MCF 10A (cell line): ENCODE results near the gene ABLIM2. TPM values are rescaled to one million over a fixed set of nuclear protein-coding genes. Genes with fewer than 3 reads are reported as not detected.
A peak's percentile ranks its signal among the peaks of the same experiment; 100 is the strongest.

ENCODE experiments used
- BruUV-seq: library from RNA; stranded (reverse); fragments of 400-500 nt; replicated peaks from 2 replicates; lab custom pipeline; 2021; lab: Mats Ljungman, UMichigan
- CTCF ChIA-PET: fragments of 300-600 bp; sonication (Branson Sonifier 250); formaldehyde crosslinking; extraction: SDS; loops from one replicate; lab custom pipeline; 2021; ENCODE audit warnings: antibody characterized with exemption, inconsistent platforms; lab: Yijun Ruan, JAX
- POLR2A ChIA-PET: fragments of 300-600, 350-650 bp; sonication (Branson Sonifier 250); formaldehyde crosslinking; extraction: SDS; loops from one replicate; lab custom pipeline; 2020; ENCODE audit warnings: antibody characterized with exemption, inconsistent platforms; lab: Yijun Ruan, JAX
- DNase-seq: peaks from one replicate; pipeline ENCODE4 v3.0.0-alpha.2; 2018; ENCODE audit not compliant: unreplicated experiment
- H3K27ac Mint-ChIP-seq: one replicate; pipeline ENCODE4 v1.8.0; 2022; ENCODE audit warnings: mild to moderate bottlenecking, low read depth, mixed read lengths; ENCODE audit not compliant: unreplicated experiment
- H3K27me3 Mint-ChIP-seq: one replicate; pipeline ENCODE4 v1.8.0; 2022; ENCODE audit warnings: mixed read lengths; ENCODE audit not compliant: insufficient read depth, unreplicated experiment
- H3K36me3 Mint-ChIP-seq: one replicate; pipeline ENCODE4 v1.8.0; 2022; ENCODE audit warnings: mild to moderate bottlenecking, moderate library complexity, mixed read lengths; ENCODE audit not compliant: insufficient read depth, unreplicated experiment
- H3K4me1 Mint-ChIP-seq: one replicate; pipeline ENCODE4 v1.8.0; 2022; ENCODE audit warnings: mixed read lengths; ENCODE audit not compliant: insufficient read depth, unreplicated experiment
- H3K4me3 Mint-ChIP-seq: one replicate; pipeline ENCODE4 v1.8.0; 2022; ENCODE audit warnings: mild to moderate bottlenecking, moderate library complexity, mixed read lengths; ENCODE audit not compliant: unreplicated experiment
- H3K9me3 Mint-ChIP-seq: one replicate; pipeline ENCODE4 v1.8.0; 2022; ENCODE audit warnings: mixed read lengths; ENCODE audit not compliant: unreplicated experiment
- CTCF ChIP-seq: fragments of 200-600 bp; IDR thresholded peaks from one replicate; pipeline ENCODE4 v1.8.0; 2022; ENCODE audit warnings: antibody characterized with exemption, mild to moderate bottlenecking; ENCODE audit not compliant: unreplicated experiment
- intact Hi-C: fragments of 100-400 bp; cut with micrococcal nuclease; formaldehyde crosslinking; loops from 2 replicates; pipeline ENCODE4 v1.14.1; 2022
- total RNA-seq: library from RNA; stranded (reverse); gene quantifications from 2 replicates; pipeline ENCODE4 v1.2.3, GENCODE V29; 2022

The ABLIM2 gene
- total RNA-seq, 1 experiment from 2014 or later, result 5.3 TPM

DNA sequence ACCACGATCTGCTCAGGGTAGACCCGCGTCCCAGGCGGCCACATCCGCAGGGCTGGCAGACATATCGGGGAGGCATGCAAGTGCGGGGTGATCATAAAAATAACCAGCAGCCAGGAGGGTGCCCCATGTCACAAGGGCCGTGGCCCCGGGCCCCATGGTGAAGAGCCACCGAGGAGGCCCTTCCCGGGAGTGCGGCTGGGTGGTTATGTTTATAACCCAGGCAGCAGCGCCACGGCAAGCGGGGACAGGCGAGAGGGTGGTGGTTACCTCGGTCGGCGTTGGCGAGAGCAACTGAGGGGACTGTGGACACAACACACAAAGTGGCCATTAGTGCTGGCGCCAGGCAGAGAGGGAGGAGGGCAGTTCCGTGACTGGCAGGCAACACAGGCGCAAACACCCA is 126.2 kb downstream of the ABLIM2 start:
- no peak for TF ChIP-seq CTCF

DNA sequence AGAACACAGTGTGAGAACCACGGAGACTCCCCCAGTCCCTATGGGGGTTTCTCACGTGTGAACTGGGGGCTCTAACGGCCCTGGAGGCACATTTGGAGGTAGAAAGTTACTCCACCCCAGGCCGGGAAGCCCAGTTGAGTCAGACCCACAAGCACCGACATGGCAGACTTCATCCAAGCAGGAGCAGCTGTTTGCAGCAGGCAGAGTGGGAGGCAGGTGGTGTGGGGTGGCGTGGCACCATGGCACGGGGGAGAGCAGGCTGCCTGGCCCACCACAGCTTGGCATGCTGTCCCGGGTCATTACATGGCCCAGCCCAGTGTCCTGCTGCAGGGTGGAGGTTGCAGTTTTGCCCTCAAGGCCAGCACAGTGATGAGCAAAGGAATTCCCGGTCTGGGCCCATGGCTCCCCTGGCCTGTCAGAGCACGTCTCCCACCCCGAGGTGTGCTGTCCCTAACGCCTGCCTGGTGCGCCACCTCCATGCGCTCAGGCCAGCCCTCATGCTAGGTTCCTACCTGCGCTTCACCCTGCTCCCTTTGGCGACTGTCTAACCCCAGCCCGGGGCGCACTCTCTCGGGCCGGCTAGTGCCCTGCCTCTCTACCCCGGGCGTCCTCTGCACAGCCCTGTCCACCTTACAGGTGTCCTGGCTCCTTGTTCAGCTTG is 128.4 kb downstream of the ABLIM2 start:
- ChIA-PET CTCF (interaction anchor here (0.6 to 0.7 kb wide), 3 partner anchors 43 to 1089 kb away, joined by 3 to 5 read pairs (median 4); no protein-coding TSS in a partner anchor), POLR2A (interaction anchor here (0.8 kb wide), 1 partner anchor 52 kb away, joined by 3 read pairs; no protein-coding TSS in a partner anchor)
- no peak for TF ChIP-seq CTCF
- H3K27me3 Mint-ChIP-seq, result peaks cover 21% of the 10 kb centered on the region
- peaks cover 22% of the 10 kb centered on the region for H3K4me1 Mint-ChIP-seq
- no TSS peak for BruUV-seq
- DNase-seq, result peak; percentile 88
- no peak overlapping the region for H3K27ac Mint-ChIP-seq
- intact Hi-C loops, result no loop called here
- no peaks in the 10 kb centered on the region for H3K9me3 Mint-ChIP-seq
- H3K36me3 Mint-ChIP-seq, result peaks cover 4% of the 10 kb centered on the region
- H3K4me3 Mint-ChIP-seq, result no peak overlapping the region

More for the DNA sequence above, 126.2 kb downstream of the ABLIM2 start:
- Mint-ChIP-seq H3K4me1 (peaks cover 25% of the 10 kb centered on the region), H3K4me3 (no peak overlapping the region), H3K36me3 (peaks cover 7% of the 10 kb centered on the region), H3K27ac (no peak overlapping the region), H3K9me3 (no peaks in the 10 kb centered on the region), H3K27me3 (peaks cover 21% of the 10 kb centered on the region)
- intact Hi-C loops, result no loop called here
- ChIA-PET CTCF (interaction anchor here (0.6 kb wide), 1 partner anchor 63 kb away, joined by 3 read pairs; no protein-coding TSS in a partner anchor), POLR2A (no interaction called here)
- no peak for DNase-seq
- no TSS peak for BruUV-seq

GRCh38 chr4:8029689-8030088 is 128.9 kb downstream of the ABLIM2 start:
- no peak overlapping the region for H3K4me3 Mint-ChIP-seq
- H3K27me3 Mint-ChIP-seq, result peaks cover 21% of the 10 kb centered on the region
- H3K9me3 Mint-ChIP-seq, result no peaks in the 10 kb centered on the region
- no peaks in the 10 kb centered on the region for H3K36me3 Mint-ChIP-seq
- no TSS peak for BruUV-seq
- TF ChIP-seq CTCF, result no peak
- peaks cover 18% of the 10 kb centered on the region for H3K4me1 Mint-ChIP-seq
- DNase-seq, result peak; percentile 95
- no peak overlapping the region for H3K27ac Mint-ChIP-seq
- CTCF ChIA-PET, result interaction anchor here (0.7 to 1.5 kb wide), 2 partner anchors 42 to 1090 kb away, joined by 3 to 5 read pairs; no protein-coding TSS in a partner anchor
- intact Hi-C loops, result no loop called here
- POLR2A ChIA-PET, result interaction anchor here (0.8 kb wide), 1 partner anchor 51 kb away, joined by 3 read pairs; no protein-coding TSS in a partner anchor

GRCh38 chr4:8028884-8029568 is 129.6 kb downstream of the ABLIM2 start:
- peaks cover 18% of the 10 kb centered on the region for H3K4me1 Mint-ChIP-seq

More at GRCh38 chr4:8028884-8029568, 129.6 kb downstream of the ABLIM2 start:
- intact Hi-C loops, result no loop called here
- Mint-ChIP-seq H3K27me3 (peaks cover 21% of the 10 kb centered on the region), H3K36me3 (no peaks in the 10 kb centered on the region), H3K27ac (no peak overlapping the region), H3K9me3 (no peaks in the 10 kb centered on the region), H3K4me3 (no peak overlapping the region)
- no TSS peak for BruUV-seq
- DNase-seq, result no peak
- CTCF ChIA-PET, result interaction anchor here (1.5 kb wide), 1 partner anchor 42 kb away, joined by 5 read pairs; no protein-coding TSS in a partner anchor
- no peak for TF ChIP-seq CTCF
- POLR2A ChIA-PET, result no interaction called here
